Measurements from ENCODE around the gene TLX2.
"Not testable (repeated sequence)": the region's sequence is repeated elsewhere in the genome, so short reads cannot be mapped to it uniquely, and the experiment has no call there.

The TLX2 gene

GRCh38 chr2:74558284-74559230 lies 44.3 kb downstream of the TLX2 start:
- no peak for DNase-seq

DNA sequence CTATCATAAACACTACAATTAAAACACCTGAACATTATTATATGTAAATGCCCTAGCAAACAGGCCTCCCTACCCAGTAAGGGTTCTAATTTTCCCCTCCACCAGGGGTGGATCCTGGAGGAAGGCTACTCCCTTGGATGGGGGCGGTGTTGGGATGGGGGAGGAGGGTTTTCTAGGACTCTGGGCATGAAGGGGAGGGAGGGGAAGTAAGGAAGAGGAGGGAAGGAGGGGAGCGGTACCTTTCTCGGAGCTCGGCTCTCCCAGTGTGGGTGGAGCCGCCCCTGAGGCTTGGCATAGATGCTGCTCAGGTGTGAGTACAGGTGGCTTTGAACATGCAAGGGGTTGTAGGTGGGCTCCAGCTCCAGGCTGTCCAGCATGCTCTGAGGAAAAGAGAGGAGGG lies 45.7 kb downstream of the TLX2 start:
- DNase-seq = no peak

- DNase-seq = no peak
Measured at GRCh38 chr2:74560591-74560990, 46.3 kb downstream of the TLX2 start.

- DNase-seq = not testable (repeated sequence)
Measured at GRCh38 chr2:74561022-74561421, 46.8 kb downstream of the TLX2 start.

- no peak for DNase-seq
Measured at GRCh38 chr2:74562126-74562775, 48.0 kb downstream of the TLX2 start.

DNA sequence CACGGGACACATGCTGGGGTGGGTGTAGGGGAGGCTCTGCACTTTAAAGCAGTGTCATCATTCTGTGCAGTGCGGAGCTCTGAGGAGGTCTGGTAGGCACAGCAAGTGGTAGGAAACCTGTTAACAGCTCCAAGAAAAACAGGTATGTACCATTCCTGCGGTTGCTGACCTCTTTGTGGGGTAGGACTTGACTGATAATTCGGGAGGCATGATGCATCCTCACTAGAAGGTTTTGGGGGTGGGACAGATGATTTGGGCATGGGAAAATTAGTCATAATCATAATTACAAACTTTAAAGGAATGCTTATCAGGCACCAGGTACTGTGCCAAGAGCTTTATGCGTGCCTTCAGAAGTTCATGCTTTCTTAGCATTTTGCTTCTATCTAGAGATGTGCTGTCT lies 50.0 kb downstream of the TLX2 start:
- no peak for DNase-seq

GRCh38 chr2:74566076-74566753 lies 52.0 kb downstream of the TLX2 start:
- no peak for DNase-seq

DNA sequence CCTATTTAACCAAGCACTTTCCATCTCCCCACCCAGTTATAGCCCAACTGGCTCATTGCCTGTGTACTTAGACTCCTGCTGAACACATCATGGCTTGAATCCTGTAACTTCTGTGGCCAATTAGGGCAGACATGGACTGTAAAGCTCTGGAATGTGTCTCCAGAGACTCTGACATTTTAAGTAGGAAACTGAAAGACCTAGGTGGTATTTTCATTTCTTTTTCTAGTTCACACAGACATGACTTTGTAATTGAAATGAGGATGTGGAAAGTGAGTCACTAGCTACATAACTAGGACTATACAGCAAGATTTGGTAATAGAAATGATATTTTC lies 52.5 kb downstream of the TLX2 start:
- DNase-seq = no peak
